IMR-90 (cell line): ENCODE data around the gene TK2.

Experiments
- CEBPB ChIP-seq: IDR thresholded peaks from 2 replicates; pipeline ENCODE4 v1.6.1; 2012; ENCODE audit warnings: low read depth, low read length, improper control_type of control experiment
- CHD1 ChIP-seq: IDR thresholded peaks from 2 replicates; pipeline ENCODE4 v1.6.1; 2012; ENCODE audit warnings: low read depth, low read length, improper control_type of control experiment
- MAFK ChIP-seq: IDR thresholded peaks from 2 replicates; pipeline ENCODE4 v1.6.1; 2012; ENCODE audit warnings: low read depth, low read length, improper control_type of control experiment
- MAZ ChIP-seq: IDR thresholded peaks from 2 replicates; pipeline ENCODE4 v1.6.1; 2012; ENCODE audit warnings: low read depth, mild to moderate bottlenecking, low read length, improper control_type of control experiment, moderate library complexity, borderline replicate concordance
- POLR2A ChIP-seq: IDR thresholded peaks from 2 replicates; pipeline ENCODE4 v1.6.1; 2012; ENCODE audit warnings: mild to moderate bottlenecking, low read depth, low read length
- RCOR1 ChIP-seq: IDR thresholded peaks from 2 replicates; pipeline ENCODE4 v1.6.1; 2012; ENCODE audit warnings: mild to moderate bottlenecking, low read length, improper control_type of control experiment; ENCODE audit not compliant: insufficient replicate concordance
- USF2 ChIP-seq: fragments of 150-350 bp; IDR thresholded peaks from 2 replicates; pipeline ENCODE4 v1.6.1; 2017; ENCODE audit warnings: mild to moderate bottlenecking, antibody characterized with exemption, low read length, low read depth
- TF ChIP-seq, protein P1 (sequence below): conservative IDR thresholded peaks from 2 replicates; pipeline ENCODE4 v1.5.1; 2012; ENCODE audit warnings: mild to moderate bottlenecking, low read depth, low read length, improper control_type of control experiment
- TF ChIP-seq, protein P2 (sequence below): fragments of 150-350 bp; IDR thresholded peaks from 2 replicates; pipeline ENCODE4 v1.6.1; 2016; ENCODE audit warnings: low read depth, mild to moderate bottlenecking, low read length, moderate library complexity, borderline replicate concordance

DNA sequence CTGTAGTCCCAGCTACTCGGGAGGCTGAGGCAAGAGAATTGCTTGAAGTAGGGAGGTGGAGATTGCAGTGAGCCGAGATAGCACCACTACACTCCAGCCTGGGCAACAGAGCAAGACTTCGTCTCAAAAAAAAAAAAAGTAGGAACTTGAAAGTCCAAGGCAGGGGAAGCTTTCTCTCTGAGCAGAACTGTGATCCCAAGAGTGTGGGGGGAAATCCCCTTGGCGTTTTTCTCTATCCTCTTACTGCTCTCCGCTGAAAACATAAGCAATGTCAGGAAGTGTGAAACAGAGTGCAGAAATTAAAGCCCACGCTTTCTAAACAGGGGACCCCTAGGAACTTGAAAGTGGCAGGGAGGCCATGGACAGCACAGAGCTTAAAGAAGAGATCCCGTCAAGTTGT, 44.8 kb upstream of the TK2 start:
- TF ChIP-seq, protein P1, sequence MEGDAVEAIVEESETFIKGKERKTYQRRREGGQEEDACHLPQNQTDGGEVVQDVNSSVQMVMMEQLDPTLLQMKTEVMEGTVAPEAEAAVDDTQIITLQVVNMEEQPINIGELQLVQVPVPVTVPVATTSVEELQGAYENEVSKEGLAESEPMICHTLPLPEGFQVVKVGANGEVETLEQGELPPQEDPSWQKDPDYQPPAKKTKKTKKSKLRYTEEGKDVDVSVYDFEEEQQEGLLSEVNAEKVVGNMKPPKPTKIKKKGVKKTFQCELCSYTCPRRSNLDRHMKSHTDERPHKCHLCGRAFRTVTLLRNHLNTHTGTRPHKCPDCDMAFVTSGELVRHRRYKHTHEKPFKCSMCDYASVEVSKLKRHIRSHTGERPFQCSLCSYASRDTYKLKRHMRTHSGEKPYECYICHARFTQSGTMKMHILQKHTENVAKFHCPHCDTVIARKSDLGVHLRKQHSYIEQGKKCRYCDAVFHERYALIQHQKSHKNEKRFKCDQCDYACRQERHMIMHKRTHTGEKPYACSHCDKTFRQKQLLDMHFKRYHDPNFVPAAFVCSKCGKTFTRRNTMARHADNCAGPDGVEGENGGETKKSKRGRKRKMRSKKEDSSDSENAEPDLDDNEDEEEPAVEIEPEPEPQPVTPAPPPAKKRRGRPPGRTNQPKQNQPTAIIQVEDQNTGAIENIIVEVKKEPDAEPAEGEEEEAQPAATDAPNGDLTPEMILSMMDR: no peak
- TF ChIP-seq POLR2A: no peak
- TF ChIP-seq CEBPB: no peak
- no peak for TF ChIP-seq CHD1
- no peak for TF ChIP-seq MAZ
- TF ChIP-seq RCOR1: no peak
- no peak for TF ChIP-seq MAFK
- no peak for TF ChIP-seq USF2
- TF ChIP-seq, protein P2, sequence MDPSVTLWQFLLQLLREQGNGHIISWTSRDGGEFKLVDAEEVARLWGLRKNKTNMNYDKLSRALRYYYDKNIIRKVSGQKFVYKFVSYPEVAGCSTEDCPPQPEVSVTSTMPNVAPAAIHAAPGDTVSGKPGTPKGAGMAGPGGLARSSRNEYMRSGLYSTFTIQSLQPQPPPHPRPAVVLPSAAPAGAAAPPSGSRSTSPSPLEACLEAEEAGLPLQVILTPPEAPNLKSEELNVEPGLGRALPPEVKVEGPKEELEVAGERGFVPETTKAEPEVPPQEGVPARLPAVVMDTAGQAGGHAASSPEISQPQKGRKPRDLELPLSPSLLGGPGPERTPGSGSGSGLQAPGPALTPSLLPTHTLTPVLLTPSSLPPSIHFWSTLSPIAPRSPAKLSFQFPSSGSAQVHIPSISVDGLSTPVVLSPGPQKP: no peak
